OCI-LY1 (cell line): ENCODE data around the gene ETV3L.

Source experiments
- H2AFZ ChIP-seq: fragments of 200-600 bp; sonication (generic), shearing (Covaris generic); 2 replicates; pipeline ENCODE4 v1.6.0; 2014; ENCODE audit warnings: antibody characterized with exemption, mild to moderate bottlenecking, low read length
- H3F3A ChIP-seq: fragments of 200-600 bp; sonication (generic), shearing (Covaris generic); 2 replicates; pipeline ENCODE4 v1.6.0; 2014; ENCODE audit warnings: mild to moderate bottlenecking, antibody characterized with exemption, low read length, moderate library complexity; ENCODE audit not compliant: insufficient read depth
- H3K27ac ChIP-seq: fragments of 200-600 bp; sonication (generic); 2 replicates; pipeline ENCODE4 v1.5.1; 2014; ENCODE audit warnings: low read length, mixed run types, mild to moderate bottlenecking, low read depth; ENCODE audit not compliant: poor library complexity, severe bottlenecking
- H3K27me3 ChIP-seq: fragments of 200-600 bp; sonication (generic); 2 replicates; pipeline ENCODE4 v1.6.0; 2014; ENCODE audit warnings: antibody characterized with exemption, mild to moderate bottlenecking, low read length, moderate library complexity; ENCODE audit not compliant: insufficient read depth
- H3K36me3 ChIP-seq: fragments of 200-600 bp; sonication (generic); 2 replicates; pipeline ENCODE4 v1.6.1; 2014; ENCODE audit warnings: mild to moderate bottlenecking, antibody characterized with exemption, low read length, moderate library complexity, mixed read lengths; ENCODE audit not compliant: insufficient read depth
- H3K4me1 ChIP-seq: fragments of 200-600 bp; sonication (generic); 2 replicates; pipeline ENCODE4 v1.5.1; 2014; ENCODE audit warnings: mild to moderate bottlenecking, low read length, moderate library complexity; ENCODE audit not compliant: insufficient read depth, severe bottlenecking
- H3K4me2 ChIP-seq: fragments of 200-600 bp; sonication (generic), shearing (Covaris generic); 2 replicates; pipeline ENCODE4 v1.6.1; 2014; ENCODE audit warnings: low read length
- H3K4me3 ChIP-seq: fragments of 200-600 bp; sonication (generic); 2 replicates; pipeline ENCODE4 v1.5.1; 2014; ENCODE audit warnings: low read length, low read depth, mild to moderate bottlenecking, mixed read lengths; ENCODE audit not compliant: poor library complexity, severe bottlenecking
- H3K79me2 ChIP-seq: fragments of 200-600 bp; shearing (Covaris generic); 2 replicates; pipeline ENCODE4 v1.6.1; 2016; ENCODE audit warnings: mixed run types, low read length, mixed read lengths; ENCODE audit not compliant: insufficient read depth
- H3K9ac ChIP-seq: fragments of 200-600 bp; sonication (generic), shearing (Covaris generic); 2 replicates; pipeline ENCODE4 v1.6.1; 2014; ENCODE audit warnings: mild to moderate bottlenecking, low read length, mixed read lengths
- H3K9me2 ChIP-seq: fragments of 200-600 bp; sonication (generic), shearing (Covaris generic); 2 replicates; pipeline ENCODE4 v1.6.1; 2014; ENCODE audit warnings: low read depth, mild to moderate bottlenecking, low read length, mixed read lengths
- H3K9me3 ChIP-seq: fragments of 200-600 bp; shearing (Covaris generic); 2 replicates; pipeline ENCODE4 v1.6.1; 2014; ENCODE audit warnings: low read length, mixed read lengths
- H4K20me1 ChIP-seq: fragments of 200-600 bp; sonication (generic), shearing (Covaris generic); 2 replicates; pipeline ENCODE4 v1.6.0; 2016; ENCODE audit warnings: mild to moderate bottlenecking, low read length; ENCODE audit not compliant: insufficient read depth
- EZH2 ChIP-seq: fragments of 200-600 bp; sonication (generic), shearing (Covaris generic); IDR thresholded peaks from 2 replicates; pipeline ENCODE4 v1.8.0; 2017; ENCODE audit warnings: borderline replicate concordance, mixed run types, mild to moderate bottlenecking, antibody characterized with exemption, low read length, moderate library complexity, mixed read lengths
- TF ChIP-seq, protein P1 (sequence below): fragments of 200-600 bp; sonication (generic), shearing (Covaris generic); IDR thresholded peaks from 2 replicates; pipeline ENCODE4 v1.5.1; 2017; ENCODE audit warnings: mild to moderate bottlenecking, antibody characterized with exemption, low read length, moderate library complexity, mixed read lengths

ETV3L gene

GRCh38 chr1:157113106-157113505 is 13.5 kb upstream of the ETV3L start:
- no peaks in the 10 kb centered on the region for H3K9me2 ChIP-seq
- H3K4me1 ChIP-seq: no peaks in the 10 kb centered on the region
- no peak overlapping the region for H3K9ac ChIP-seq
- H4K20me1 ChIP-seq: no peaks in the 10 kb centered on the region
- H3K9me3 ChIP-seq: no peaks in the 10 kb centered on the region
- no peaks in the 10 kb centered on the region for H3F3A ChIP-seq
- H2AFZ ChIP-seq: no peak overlapping the region
- H3K27me3 ChIP-seq: 0 out of 2 replicates have a peak, but pooled peaks cover 4% of the 10 kb centered on the region
- TF ChIP-seq EZH2: no peak
- TF ChIP-seq, protein P1, sequence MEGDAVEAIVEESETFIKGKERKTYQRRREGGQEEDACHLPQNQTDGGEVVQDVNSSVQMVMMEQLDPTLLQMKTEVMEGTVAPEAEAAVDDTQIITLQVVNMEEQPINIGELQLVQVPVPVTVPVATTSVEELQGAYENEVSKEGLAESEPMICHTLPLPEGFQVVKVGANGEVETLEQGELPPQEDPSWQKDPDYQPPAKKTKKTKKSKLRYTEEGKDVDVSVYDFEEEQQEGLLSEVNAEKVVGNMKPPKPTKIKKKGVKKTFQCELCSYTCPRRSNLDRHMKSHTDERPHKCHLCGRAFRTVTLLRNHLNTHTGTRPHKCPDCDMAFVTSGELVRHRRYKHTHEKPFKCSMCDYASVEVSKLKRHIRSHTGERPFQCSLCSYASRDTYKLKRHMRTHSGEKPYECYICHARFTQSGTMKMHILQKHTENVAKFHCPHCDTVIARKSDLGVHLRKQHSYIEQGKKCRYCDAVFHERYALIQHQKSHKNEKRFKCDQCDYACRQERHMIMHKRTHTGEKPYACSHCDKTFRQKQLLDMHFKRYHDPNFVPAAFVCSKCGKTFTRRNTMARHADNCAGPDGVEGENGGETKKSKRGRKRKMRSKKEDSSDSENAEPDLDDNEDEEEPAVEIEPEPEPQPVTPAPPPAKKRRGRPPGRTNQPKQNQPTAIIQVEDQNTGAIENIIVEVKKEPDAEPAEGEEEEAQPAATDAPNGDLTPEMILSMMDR: no peak
- no peak overlapping the region for H3K27ac ChIP-seq
- H3K36me3 ChIP-seq: no peaks in the 10 kb centered on the region
- H3K79me2 ChIP-seq: no peaks in the 10 kb centered on the region
- no peak overlapping the region for H3K4me2 ChIP-seq
- H3K4me3 ChIP-seq: no peak overlapping the region

- Histone ChIP-seq H3K79me2 (no peaks in the 10 kb centered on the region), H3K4me2 (no peak overlapping the region), H3K9me2 (no peaks in the 10 kb centered on the region), H3K9ac (no peak overlapping the region), H3K27ac (no peak overlapping the region), H3K4me1 (no peaks in the 10 kb centered on the region), H2AFZ (no peak overlapping the region), H3F3A (no peaks in the 10 kb centered on the region), H4K20me1 (no peaks in the 10 kb centered on the region), H3K27me3 (0 out of 2 replicates have a peak, but pooled peaks cover 4% of the 10 kb centered on the region), H3K4me3 (no peak overlapping the region), H3K36me3 (no peaks in the 10 kb centered on the region), H3K9me3 (no peaks in the 10 kb centered on the region)
- TF ChIP-seq EZH2: no peak
- TF ChIP-seq, protein P1: no peak
These were observed 12.7 kb upstream of the ETV3L start for GRCh38 chr1:157112186-157112867.

DNA sequence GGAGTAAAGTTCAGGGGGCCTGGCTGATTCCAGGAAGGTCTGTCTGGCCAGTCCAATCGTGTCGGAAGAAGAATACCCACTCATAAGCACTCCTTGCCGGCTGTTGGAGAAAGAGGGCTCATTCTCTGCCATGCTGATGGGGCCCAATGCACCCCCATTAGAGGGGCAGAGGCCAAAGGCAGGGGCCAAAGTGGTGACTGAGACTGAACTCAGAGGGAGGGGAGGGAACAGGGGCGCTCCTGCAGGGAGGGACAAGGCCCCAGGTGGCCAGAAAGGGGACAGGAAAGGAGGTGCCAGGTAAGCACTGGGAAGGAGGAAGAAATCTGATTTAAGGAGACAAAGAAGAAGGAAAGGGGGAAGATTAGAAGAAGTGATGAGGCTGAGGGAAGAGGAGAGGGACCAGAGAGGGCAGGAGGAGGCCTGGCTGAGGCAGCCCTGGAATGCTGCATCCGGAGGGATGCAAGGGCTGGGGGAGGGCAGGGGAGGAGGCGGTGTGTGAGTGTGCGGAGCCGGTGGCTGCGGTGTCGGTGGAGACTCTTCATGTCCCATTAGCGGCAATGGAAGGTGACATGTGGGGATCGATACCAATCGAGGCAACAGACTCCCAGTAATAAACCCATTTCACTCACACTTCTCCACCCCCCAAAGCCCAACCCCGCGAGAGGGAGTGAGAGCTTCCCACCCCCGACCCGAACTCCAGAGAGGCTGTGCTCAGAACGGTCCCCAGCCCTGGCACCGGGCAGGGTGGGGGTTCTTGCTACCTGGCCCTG is 12.0 kb upstream of the ETV3L start:
- Histone ChIP-seq H2AFZ (no peak overlapping the region), H3K9me3 (no peaks in the 10 kb centered on the region), H3F3A (no peaks in the 10 kb centered on the region), H3K4me1 (no peaks in the 10 kb centered on the region), H3K79me2 (no peaks in the 10 kb centered on the region), H4K20me1 (no peaks in the 10 kb centered on the region), H3K27me3 (0 out of 2 replicates have a peak, but pooled peaks cover 4% of the 10 kb centered on the region), H3K4me2 (no peak overlapping the region), H3K4me3 (no peak overlapping the region), H3K27ac (no peak overlapping the region), H3K36me3 (no peaks in the 10 kb centered on the region), H3K9ac (no peak overlapping the region), H3K9me2 (no peaks in the 10 kb centered on the region)
- TF ChIP-seq, protein P1: no peak
- no peak for TF ChIP-seq EZH2
